Spleen (tissue), 11 donors: Measurements from ENCODE around the gene KCNQ1. TPM values are rescaled to one million over a fixed set of nuclear protein-coding genes. Genes with fewer than 3 reads are reported as not detected.

Source experiments
- DNase-seq: peaks from one replicate; pipeline ENCODE4 v3.0.0-alpha.2; 2020
- H3K27ac ChIP-seq, 8 donors: fragments of 200-600 bp; sonication (generic) in 7 of 8; 1 replicate in 4 of 8; 2 replicates in 4 of 8; pipeline versions ENCODE4 v1.5.0 to v1.8.0; 2016 to 2021; ENCODE audit warnings: inconsistent platforms in 4 of 8, mild to moderate bottlenecking in 4 of 8, moderate library complexity in 1 of 8
- H3K27me3 ChIP-seq, 7 donors: fragments of 200-600 bp; sonication (generic) in 6 of 7; replicated peaks in 1 of 7; 1 replicate in 4 of 7; 2 replicates in 3 of 7; pipeline versions ENCODE4 v1.5.0 to v1.8.0; 2016 to 2021; ENCODE audit warnings: inconsistent platforms in 3 of 7, mild to moderate bottlenecking in 1 of 7
- H3K36me3 ChIP-seq, 6 donors: fragments of 200-600 bp; sonication (generic) in 5 of 6; 1 replicate in 4 of 6; 2 replicates in 2 of 6; pipeline versions ENCODE4 v1.5.0 to v1.8.0; 2016 to 2021; ENCODE audit warnings: inconsistent platforms in 2 of 6
- H3K4me1 ChIP-seq, 6 donors: fragments of 200-600 bp; sonication (generic) in 5 of 6; 1 replicate in 3 of 6; 2 replicates in 3 of 6; pipeline versions ENCODE4 v1.5.0 to v1.8.0; 2016 to 2021; ENCODE audit warnings: inconsistent platforms in 3 of 6
- H3K4me3 ChIP-seq, 8 donors: fragments of 200-600 bp; sonication (generic) in 7 of 8; 1 replicate in 4 of 8; 2 replicates in 4 of 8; pipeline versions ENCODE4 v1.5.0 to v1.8.0; 2016 to 2021; ENCODE audit warnings: inconsistent platforms in 4 of 8, mild to moderate bottlenecking in 4 of 8, moderate library complexity in 2 of 8
- H3K9me3 ChIP-seq, 8 donors: fragments of 200-600 bp; sonication (generic) in 7 of 8; 1 replicate in 4 of 8; 2 replicates in 4 of 8; pipeline versions ENCODE4 v1.5.0 to v1.8.0; 2016 to 2021; ENCODE audit warnings: inconsistent platforms in 4 of 8
- POLR2A ChIP-seq, 3 donors: fragments of 450-650 bp; IDR thresholded peaks; one replicate each; pipeline ENCODE4 v1.5.1; 2017; ENCODE audit warnings: antibody characterized with exemption in 3 of 3, mild to moderate bottlenecking in 1 of 3
- POLR2AphosphoS5 ChIP-seq, 3 donors: sonication (generic); formaldehyde crosslinking; IDR thresholded peaks; one replicate each; pipeline ENCODE4 v1.5.1; 2017; ENCODE audit warnings: antibody characterized with exemption in 3 of 3
- WGBS, 5 donors: extraction: QIAGEN DNeasy Blood & Tissue Kit in 3 of 5; methylation state at CpG; one replicate each; pipeline versions ENCODE4 v1.1.5 to v1.1.7; 2013 to 2018; 5-methylcytosine and 5-hydroxymethylcytosine counted together
- intact Hi-C: fragments of 100-400 bp; cut with DNase I; formaldehyde crosslinking; loops from one replicate; pipeline ENCODE4 v1.15.0; 2023; ENCODE audit warnings: low total_unique reads
- polyA plus RNA-seq, 3 donors: library from polyadenylated mRNA; stranded (reverse); fragments of 200-250 nt; gene quantifications; one replicate each; pipeline ENCODE4 v1.2.1, GENCODE V29; 2013
- total RNA-seq, 7 donors: library from RNA; depleted of rRNA in 3 of 7; stranded (reverse); fragments of >200 nt in 3 of 7; fragmentation: NEBNext Ultra II Directional in 4 of 7; extraction: Animal tissue kit (Norgen Biotek cat#: 25700) in 4 of 7; gene quantifications; one replicate each; pipeline versions ENCODE4 v1.1.0 to v1.2.1, GENCODE V29; 2016 to 2021
- TF ChIP-seq, protein P1 (sequence below), 11 experiments: fragments of 200-600 bp in 7 of 11; fragments of 450-650 bp in 4 of 11; sonication (generic) in 4 of 11; IDR thresholded peaks in 8 of 11; conservative IDR thresholded peaks in 3 of 11; 1 replicate in 7 of 11; 2 replicates in 4 of 11; pipeline versions ENCODE4 v1.4.0 to v1.8.0; 2016 to 2021; ENCODE audit warnings: antibody characterized with exemption in 11 of 11, inconsistent platforms in 4 of 11, mild to moderate bottlenecking in 1 of 11
- donor health status: healthy with polysubstance abuse.
- donor health status: DM: no; HTN: no; CAD: no; lungs with moderate emphysema.
- donor health status: DM: no; HTN: no; CAD: no.
- donor health status: Bipolar disorder and iron deficiency.
- donor health status: healthy.
- donor health status: DM: no; HTN: no; CAD: no.
- donor health status: DM: yes; HTN: yes; CAD: no.

The KCNQ1 gene
- total and polyA plus RNA-seq, 10 donors, result 3.3 to 21.6 (median 13.5) TPM

DNA sequence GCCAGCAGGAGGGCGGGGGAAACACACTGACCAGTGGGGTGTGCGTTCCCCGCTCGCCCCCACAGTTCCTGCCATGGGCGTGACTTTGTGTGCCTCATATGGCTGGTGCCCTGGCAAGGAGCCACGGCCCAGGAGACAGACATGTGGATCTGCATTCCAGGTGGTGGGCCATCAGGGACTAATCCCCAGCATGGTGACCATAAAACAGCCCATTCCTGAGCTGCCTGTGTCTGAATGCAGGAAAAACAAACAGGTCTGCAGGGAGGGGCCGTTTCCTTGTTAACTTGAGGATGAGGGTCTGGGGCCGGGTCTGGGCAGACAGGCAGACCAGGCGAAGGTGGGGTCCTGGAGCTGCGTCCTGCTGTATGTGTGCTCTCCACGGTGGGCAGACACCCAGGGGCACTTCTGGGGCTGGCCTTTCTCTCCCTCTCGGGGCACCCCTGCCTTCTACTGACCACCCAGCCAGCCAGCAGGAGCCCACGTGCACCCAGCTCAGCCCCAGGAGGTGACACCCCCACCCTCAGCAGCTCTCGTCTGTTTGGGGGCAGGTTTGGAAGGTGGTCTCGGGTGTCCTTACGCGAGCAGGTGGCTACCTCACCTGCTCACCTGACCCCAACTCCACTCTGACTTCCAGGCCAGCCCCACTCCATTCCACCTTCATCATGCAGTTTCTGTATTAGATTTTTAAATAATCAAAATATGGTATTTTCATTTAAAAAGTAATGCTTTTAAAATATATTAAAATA, 134.7 kb downstream of the KCNQ1 start:
- TF ChIP-seq POLR2A (IDR thresholded peaks at IDR 0.05) (no peak), POLR2AphosphoS5 (IDR thresholded peaks at IDR 0.05) (no peak)
- TF ChIP-seq, protein P1, sequence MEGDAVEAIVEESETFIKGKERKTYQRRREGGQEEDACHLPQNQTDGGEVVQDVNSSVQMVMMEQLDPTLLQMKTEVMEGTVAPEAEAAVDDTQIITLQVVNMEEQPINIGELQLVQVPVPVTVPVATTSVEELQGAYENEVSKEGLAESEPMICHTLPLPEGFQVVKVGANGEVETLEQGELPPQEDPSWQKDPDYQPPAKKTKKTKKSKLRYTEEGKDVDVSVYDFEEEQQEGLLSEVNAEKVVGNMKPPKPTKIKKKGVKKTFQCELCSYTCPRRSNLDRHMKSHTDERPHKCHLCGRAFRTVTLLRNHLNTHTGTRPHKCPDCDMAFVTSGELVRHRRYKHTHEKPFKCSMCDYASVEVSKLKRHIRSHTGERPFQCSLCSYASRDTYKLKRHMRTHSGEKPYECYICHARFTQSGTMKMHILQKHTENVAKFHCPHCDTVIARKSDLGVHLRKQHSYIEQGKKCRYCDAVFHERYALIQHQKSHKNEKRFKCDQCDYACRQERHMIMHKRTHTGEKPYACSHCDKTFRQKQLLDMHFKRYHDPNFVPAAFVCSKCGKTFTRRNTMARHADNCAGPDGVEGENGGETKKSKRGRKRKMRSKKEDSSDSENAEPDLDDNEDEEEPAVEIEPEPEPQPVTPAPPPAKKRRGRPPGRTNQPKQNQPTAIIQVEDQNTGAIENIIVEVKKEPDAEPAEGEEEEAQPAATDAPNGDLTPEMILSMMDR (IDR thresholded peaks at IDR 0.05 in 8 of 11, conservative IDR thresholded peaks at IDR 0.05 in 3 of 11), result no peak
- H3K36me3 ChIP-seq, result peaks cover 0 to 36% (median 0%) of the 10 kb centered on the region in 6 donors
- intact Hi-C loops, result no loop called here
- DNase-seq, result peak; percentile 63
- H3K27ac ChIP-seq, result no peak overlapping the region
- H3K4me1 ChIP-seq, result no peaks in the 10 kb centered on the region
- H3K27me3 ChIP-seq, result no peaks in the 10 kb centered on the region
- no peaks in the 10 kb centered on the region for H3K9me3 ChIP-seq
- 77 to 88% (median 84%) methylated on average over 15 to 17 of the region's 17 CpGs for WGBS, 5 donors
- no peak overlapping the region for H3K4me3 ChIP-seq

DNA sequence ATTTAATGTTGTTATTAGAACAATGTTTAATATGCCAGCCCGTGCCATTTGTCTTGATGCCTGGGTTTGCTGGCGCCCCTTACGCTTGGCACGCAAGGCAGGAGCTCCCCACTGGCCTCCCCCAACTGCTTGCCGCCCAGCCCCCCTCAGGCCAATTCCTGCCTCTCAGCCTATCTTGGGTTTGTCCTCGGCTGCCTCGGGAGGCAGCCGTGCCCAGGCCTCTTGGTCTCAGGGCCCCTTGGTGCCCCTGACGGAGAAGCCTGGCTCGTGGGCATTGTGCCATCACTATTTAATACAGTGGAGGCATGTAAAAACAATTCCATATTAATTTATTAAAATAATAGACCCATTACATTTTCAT, 135.2 kb downstream of the KCNQ1 start:
- H3K27me3 ChIP-seq, result no peaks in the 10 kb centered on the region
- no peaks in the 10 kb centered on the region for H3K4me1 ChIP-seq
- H3K36me3 ChIP-seq, result peaks cover 0 to 33% (median 0%) of the 10 kb centered on the region in 6 donors
- no peak overlapping the region for H3K27ac ChIP-seq
- H3K9me3 ChIP-seq, result no peaks in the 10 kb centered on the region
- 79 to 90% (median 85%) methylated on average over 10 of the region's 10 CpGs for whole genome bisulfite sequencing, 5 donors
- TF ChIP-seq POLR2A (IDR thresholded peaks at IDR 0.05), result no peak
- TF ChIP-seq POLR2AphosphoS5 (IDR thresholded peaks at IDR 0.05), result no peak
- TF ChIP-seq, protein P1 (IDR thresholded peaks at IDR 0.05 in 8 of 11, conservative IDR thresholded peaks at IDR 0.05 in 3 of 11), result no peak
- H3K4me3 ChIP-seq, result no peak overlapping the region
- intact Hi-C loops, result no loop called here
- DNase-seq, result peak; percentile 33

GRCh38 chr11:2580571-2581001, 135.8 kb downstream of the KCNQ1 start:
- DNase-seq, result peak; percentile 63
- Histone ChIP-seq H3K27me3 (no peaks in the 10 kb centered on the region), H3K4me3 (no peak overlapping the region), H3K27ac (no peak overlapping the region), H3K36me3 (peaks cover 0 to 35% (median 0%) of the 10 kb centered on the region in 6 donors), H3K4me1 (no peaks in the 10 kb centered on the region), H3K9me3 (no peaks in the 10 kb centered on the region)
- TF ChIP-seq, protein P1 (IDR thresholded peaks at IDR 0.05 in 8 of 11, conservative IDR thresholded peaks at IDR 0.05 in 3 of 11), result no peak
- TF ChIP-seq POLR2A (IDR thresholded peaks at IDR 0.05) (no peak), POLR2AphosphoS5 (IDR thresholded peaks at IDR 0.05) (no peak)
- WGBS, 5 donors, result 88 to 93% (median 90%) methylated on average over 13 of the region's 13 CpGs
- intact Hi-C loops, result no loop called here

- Histone ChIP-seq H3K36me3 (peaks cover 0 to 30% (median 0%) of the 10 kb centered on the region in 6 donors), H3K9me3 (no peaks in the 10 kb centered on the region), H3K27ac (no peak overlapping the region), H3K4me3 (no peak overlapping the region), H3K27me3 (no peaks in the 10 kb centered on the region), H3K4me1 (no peaks in the 10 kb centered on the region)
- 86 to 93% (median 90%) methylated on average over 14 to 22 of the region's 22 CpGs for WGBS, 5 donors
- intact Hi-C loops, result no loop called here
- TF ChIP-seq POLR2A (IDR thresholded peaks at IDR 0.05) (no peak), POLR2AphosphoS5 (IDR thresholded peaks at IDR 0.05) (no peak)
- TF ChIP-seq, protein P1 (IDR thresholded peaks at IDR 0.05 in 8 of 11, conservative IDR thresholded peaks at IDR 0.05 in 3 of 11), result no peak
- DNase-seq, result peak; percentile 67
Measured at GRCh38 chr11:2581151-2581930, 136.5 kb downstream of the KCNQ1 start.
